Uterus (tissue), 2 donors: ENCODE measurements around the gene CHP2.

Experiments used
- CTCF ChIP-seq, 4 experiments: fragments of 200-600 bp in 2 of 4; fragments of 450-650 bp in 2 of 4; sonication (generic) in 2 of 4; IDR thresholded peaks; one replicate each; pipeline ENCODE4 v1.5.1; 2016 to 2019; ENCODE audit warnings: antibody characterized with exemption in 4 of 4, mild to moderate bottlenecking in 2 of 4, moderate library complexity in 1 of 4
- POLR2A ChIP-seq, 2 donors: fragments of 450-650 bp; IDR thresholded peaks; one replicate each; pipeline ENCODE4 v1.6.1; 2016; ENCODE audit warnings: antibody characterized with exemption in 2 of 2, mild to moderate bottlenecking in 1 of 2, moderate library complexity in 1 of 2

- TF ChIP-seq CTCF (IDR thresholded peaks at IDR 0.05) (no peak), POLR2A (IDR thresholded peaks at IDR 0.05) (no peak)
Measured at GRCh38 chr16:23796941-23797340, 42.1 kb downstream of the CHP2 start.
